Measurements from ENCODE around the gene SLC8A2. TPM values are rescaled to one million over a fixed set of nuclear protein-coding genes. Genes with fewer than 3 reads are reported as not detected.

Gene SLC8A2
- total and polyA plus RNA-seq, 2 donors (not counting 1 experiment from before 2014, with no cell fraction given) = 0.07 TPM; not detected in 1

DNA sequence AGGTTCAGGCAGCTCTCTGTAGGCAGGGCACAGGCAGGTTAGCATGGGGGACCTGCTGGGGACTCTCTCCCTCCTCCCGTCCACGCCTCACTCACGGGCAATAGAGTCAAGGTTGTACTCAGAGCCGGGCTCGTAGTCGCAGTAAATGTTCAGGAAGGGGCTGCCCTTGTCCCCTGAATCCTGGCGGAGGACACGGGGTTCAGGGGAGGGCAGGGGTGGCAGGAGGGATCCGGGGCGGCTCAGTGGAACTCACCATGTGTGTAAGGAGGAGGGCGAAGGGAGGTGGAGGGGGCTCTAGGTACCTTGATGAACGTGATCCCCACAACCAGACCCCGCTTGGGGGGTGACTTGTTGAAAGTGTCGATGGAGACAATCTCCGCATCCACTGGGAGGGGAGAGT lies 11.5 kb upstream of the SLC8A2 start:
- peaks cover 41% of the 10 kb centered on the region for H3K4me1 Mint-ChIP-seq
- TF ChIP-seq, protein P1, sequence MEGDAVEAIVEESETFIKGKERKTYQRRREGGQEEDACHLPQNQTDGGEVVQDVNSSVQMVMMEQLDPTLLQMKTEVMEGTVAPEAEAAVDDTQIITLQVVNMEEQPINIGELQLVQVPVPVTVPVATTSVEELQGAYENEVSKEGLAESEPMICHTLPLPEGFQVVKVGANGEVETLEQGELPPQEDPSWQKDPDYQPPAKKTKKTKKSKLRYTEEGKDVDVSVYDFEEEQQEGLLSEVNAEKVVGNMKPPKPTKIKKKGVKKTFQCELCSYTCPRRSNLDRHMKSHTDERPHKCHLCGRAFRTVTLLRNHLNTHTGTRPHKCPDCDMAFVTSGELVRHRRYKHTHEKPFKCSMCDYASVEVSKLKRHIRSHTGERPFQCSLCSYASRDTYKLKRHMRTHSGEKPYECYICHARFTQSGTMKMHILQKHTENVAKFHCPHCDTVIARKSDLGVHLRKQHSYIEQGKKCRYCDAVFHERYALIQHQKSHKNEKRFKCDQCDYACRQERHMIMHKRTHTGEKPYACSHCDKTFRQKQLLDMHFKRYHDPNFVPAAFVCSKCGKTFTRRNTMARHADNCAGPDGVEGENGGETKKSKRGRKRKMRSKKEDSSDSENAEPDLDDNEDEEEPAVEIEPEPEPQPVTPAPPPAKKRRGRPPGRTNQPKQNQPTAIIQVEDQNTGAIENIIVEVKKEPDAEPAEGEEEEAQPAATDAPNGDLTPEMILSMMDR (IDR thresholded peaks at IDR 0.05) = no peak
- no peak for TF ChIP-seq EZH2 (IDR thresholded peaks at IDR 0.05; ENCODE audit: borderline replicate concordance, insufficient read depth, low read depth, low read length, poor library complexity, severe bottlenecking)
- no peaks in the 10 kb centered on the region for H3K9me3 ChIP-seq (ENCODE audit: control extremely low read depth in 1 of 3, control insufficient read depth in 2 of 3, insufficient read depth in 1 of 3, low read length in 2 of 3)
- DNase-seq = no peak
- ATAC-seq (ENCODE audit: low read depth) = no peak
- H3K4me2 ChIP-seq (replicated peaks; ENCODE audit: low read depth, low read length, poor library complexity, severe bottlenecking) = peak overlapping the region; percentile 78
- no peak overlapping the region for H3K27ac ChIP-seq (ENCODE audit: low read length in 2 of 2)
- H3K27ac Mint-ChIP-seq = peak overlapping the region; percentile 61
- H3K4me3 Mint-ChIP-seq = peak overlapping the region; percentile 96
- H4K20me1 ChIP-seq (ENCODE audit: control insufficient read depth, insufficient read depth, low read length, poor library complexity, severe bottlenecking) = no peaks in the 10 kb centered on the region
- H3K27me3 ChIP-seq (replicated peaks in 1 of 4; ENCODE audit: control extremely low read depth in 1 of 4, control insufficient read depth in 3 of 4, insufficient read depth in 4 of 4, low read length in 3 of 4) = no peaks in the 10 kb centered on the region
- H3K9ac ChIP-seq (ENCODE audit: low read length) = peak overlapping the region; percentile 72
- peak overlapping the region in 3 of 5 experiments; percentile 79 to 83 (median 81) for H3K4me3 ChIP-seq (ENCODE audit: control extremely low read depth in 1 of 5, extremely low read depth in 1 of 5, insufficient read depth in 1 of 5, low read depth in 2 of 5, low read length in 4 of 5)
- ChIA-PET CTCF (interaction anchor here (0.9 to 3.4 kb wide), 9 partner anchors 29 to 217 kb away, joined by 3 to 22 read pairs (median 4); partner anchors contain the start of genes DHX34 and NAPA), POLR2A (interaction anchor here (0.6 to 1.6 kb wide), 3 partner anchors 32 to 686 kb away, joined by 3 to 14 read pairs (median 8); partner anchors contain the start of gene NAPA)
- WGBS (ENCODE audit: insufficient coverage) = 99% methylated on average over 8 of the region's 15 CpGs
- no peaks in the 10 kb centered on the region for H3K36me3 ChIP-seq (replicated peaks in 1 of 2; ENCODE audit: control extremely low read depth in 1 of 2, control insufficient read depth in 1 of 2, extremely low read depth in 1 of 2, insufficient read depth in 2 of 2, low read length in 1 of 2)
- peak overlapping the region; percentile 82 for H2AFZ ChIP-seq (ENCODE audit: insufficient read depth, low read depth, low read length, poor library complexity, severe bottlenecking)
- no peaks in the 10 kb centered on the region for H3K79me2 ChIP-seq (ENCODE audit: control insufficient read depth, insufficient read depth, low read length)
- intact Hi-C loops (cut with micrococcal nuclease) = loop anchor here (10.0 kb wide), 1 partner anchor 122 kb away; the partner anchor contains the start of gene BICRA
- no peaks in the 10 kb centered on the region for H3K27me3 Mint-ChIP-seq
- H3K9me3 Mint-ChIP-seq (ENCODE audit: insufficient read depth) = no peaks in the 10 kb centered on the region
- H3K4me1 ChIP-seq (ENCODE audit: control insufficient read depth in 2 of 2, insufficient read depth in 2 of 2, low read length in 2 of 2) = peaks cover 33 to 44% of the 10 kb centered on the region in 2 donors

DNA sequence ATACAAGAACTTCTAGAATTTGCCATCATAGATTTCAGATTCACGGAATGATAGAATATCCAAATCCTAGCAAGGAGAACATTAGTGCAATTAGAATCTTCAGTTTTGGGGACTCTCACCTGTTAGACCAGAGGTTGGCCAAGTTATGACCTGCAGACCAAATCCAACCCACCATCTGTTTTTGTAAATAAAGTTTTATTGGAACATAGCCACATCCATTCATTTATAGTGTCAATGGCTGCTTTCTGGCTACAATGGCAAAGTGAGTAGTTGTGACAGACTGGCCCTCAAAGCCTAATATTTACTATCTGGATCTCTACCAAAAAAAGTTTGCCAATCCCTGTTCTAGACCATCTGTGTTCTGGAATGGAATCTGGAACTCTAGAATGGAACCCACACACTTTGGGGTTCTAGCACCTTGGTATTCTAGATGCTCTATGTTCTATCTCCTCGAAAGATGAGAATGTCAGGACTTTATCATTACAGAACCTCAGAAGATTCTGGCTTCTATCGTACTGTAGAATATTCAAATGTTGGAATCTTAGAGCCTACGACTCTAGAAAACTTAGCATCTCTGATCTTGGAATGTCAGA lies 9.9 kb upstream of the SLC8A2 start:
- H3K4me3 Mint-ChIP-seq = no peak overlapping the region
- 94% methylated on average over 2 of the region's 4 CpGs for WGBS (ENCODE audit: insufficient coverage)
- no peak overlapping the region for H3K27ac ChIP-seq (ENCODE audit: low read length in 2 of 2)
- H3K27ac Mint-ChIP-seq = no peak overlapping the region
- H3K36me3 ChIP-seq (replicated peaks in 1 of 2; ENCODE audit: control extremely low read depth in 1 of 2, control insufficient read depth in 1 of 2, extremely low read depth in 1 of 2, insufficient read depth in 2 of 2, low read length in 1 of 2) = no peaks in the 10 kb centered on the region
- intact Hi-C loops (cut with micrococcal nuclease) = loop anchor here (10.0 kb wide), 1 partner anchor 123 kb away; the partner anchor contains the start of gene BICRA
- no peaks in the 10 kb centered on the region for H3K27me3 Mint-ChIP-seq
- no peak overlapping the region for H2AFZ ChIP-seq (ENCODE audit: insufficient read depth, low read depth, low read length, poor library complexity, severe bottlenecking)
- H3K4me2 ChIP-seq (replicated peaks; ENCODE audit: low read depth, low read length, poor library complexity, severe bottlenecking) = no peak overlapping the region
- H3K9ac ChIP-seq (ENCODE audit: low read length) = no peak overlapping the region
- no peaks in the 10 kb centered on the region for H3K9me3 Mint-ChIP-seq (ENCODE audit: insufficient read depth)
- no peak for DNase-seq
- H3K79me2 ChIP-seq (ENCODE audit: control insufficient read depth, insufficient read depth, low read length) = no peaks in the 10 kb centered on the region
- H4K20me1 ChIP-seq (ENCODE audit: control insufficient read depth, insufficient read depth, low read length, poor library complexity, severe bottlenecking) = no peaks in the 10 kb centered on the region
- H3K9me3 ChIP-seq (ENCODE audit: control extremely low read depth in 1 of 3, control insufficient read depth in 2 of 3, insufficient read depth in 1 of 3, low read length in 2 of 3) = no peaks in the 10 kb centered on the region
- H3K4me1 ChIP-seq (ENCODE audit: control insufficient read depth in 2 of 2, insufficient read depth in 2 of 2, low read length in 2 of 2) = peaks cover 24 to 30% of the 10 kb centered on the region in 2 donors
- POLR2A ChIA-PET = no interaction called here
- H3K4me3 ChIP-seq (ENCODE audit: control extremely low read depth in 1 of 5, extremely low read depth in 1 of 5, insufficient read depth in 1 of 5, low read depth in 2 of 5, low read length in 4 of 5) = no peak overlapping the region
- no peak for ATAC-seq (ENCODE audit: low read depth)
- no peaks in the 10 kb centered on the region for H3K27me3 ChIP-seq (replicated peaks in 1 of 4; ENCODE audit: control extremely low read depth in 1 of 4, control insufficient read depth in 3 of 4, insufficient read depth in 4 of 4, low read length in 3 of 4)
- TF ChIP-seq EZH2 (IDR thresholded peaks at IDR 0.05; ENCODE audit: borderline replicate concordance, insufficient read depth, low read depth, low read length, poor library complexity, severe bottlenecking) = no peak
- TF ChIP-seq, protein P1 (IDR thresholded peaks at IDR 0.05) = no peak
- peaks cover 30% of the 10 kb centered on the region for H3K4me1 Mint-ChIP-seq
- CTCF ChIA-PET = no interaction called here
